ENCODE results near the gene NEK7. TPM values are rescaled to one million over a fixed set of nuclear protein-coding genes. Genes with fewer than 3 reads are reported as not detected.
"Not testable (repeated sequence)": the region's sequence is repeated elsewhere in the genome, so short reads cannot be mapped to it uniquely, and the experiment has no call there.

The NEK7 gene
- polyA plus RNA-seq, 1 donor, result 49.7 TPM

- DNase-seq, result no peak
These were observed 46.6 kb downstream of the NEK7 start for GRCh38 chr1:198203434-198203833.

GRCh38 chr1:198205016-198205684, 48.4 kb downstream of the NEK7 start:
- DNase-seq, result no peak

GRCh38 chr1:198206292-198206691, 49.5 kb downstream of the NEK7 start:
- DNase-seq, result no peak

- DNase-seq, result no peak
These were observed 54.9 kb downstream of the NEK7 start for GRCh38 chr1:198211696-198212095.

GRCh38 chr1:198212126-198212525, 55.3 kb downstream of the NEK7 start:
- no peak for DNase-seq

- DNase-seq, result no peak
These were observed 55.9 kb downstream of the NEK7 start for GRCh38 chr1:198212675-198213074.

GRCh38 chr1:198214924-198215323, 58.1 kb downstream of the NEK7 start:
- DNase-seq, result no peak

- no peak for DNase-seq
These were observed 63.6 kb downstream of the NEK7 start for GRCh38 chr1:198220428-198220827.

GRCh38 chr1:198227010-198227409, 70.2 kb downstream of the NEK7 start:
- not testable (repeated sequence) for DNase-seq

GRCh38 chr1:198227454-198227853, 70.7 kb downstream of the NEK7 start:
- not testable (repeated sequence) for DNase-seq

- DNase-seq, result no peak
These were observed 72.1 kb downstream of the NEK7 start for GRCh38 chr1:198228925-198229324.

- DNase-seq, result no peak
These were observed 75.0 kb downstream of the NEK7 start for GRCh38 chr1:198231779-198232178.

- no peak for DNase-seq
These were observed 75.6 kb downstream of the NEK7 start for GRCh38 chr1:198232378-198232777.

GRCh38 chr1:198232940-198233675, 76.3 kb downstream of the NEK7 start:
- no peak for DNase-seq

- no peak for DNase-seq
These were observed 77.9 kb downstream of the NEK7 start for GRCh38 chr1:198234520-198235251.

- DNase-seq, result no peak
These were observed 81.3 kb downstream of the NEK7 start for GRCh38 chr1:198238121-198238520.

- no peak for DNase-seq
These were observed 84.8 kb downstream of the NEK7 start for GRCh38 chr1:198241553-198241952.

GRCh38 chr1:198244772-198245171, 88.0 kb downstream of the NEK7 start:
- no peak for DNase-seq

GRCh38 chr1:198245379-198245778, 88.6 kb downstream of the NEK7 start:
- no peak for DNase-seq

- no peak for DNase-seq
These were observed 89.5 kb downstream of the NEK7 start for GRCh38 chr1:198246337-198246736.

GRCh38 chr1:198253259-198253658, 96.5 kb downstream of the NEK7 start:
- no peak for DNase-seq

- no peak for DNase-seq
These were observed 96.9 kb downstream of the NEK7 start for GRCh38 chr1:198253668-198254067.

GRCh38 chr1:198254521-198254920, 97.7 kb downstream of the NEK7 start:
- DNase-seq, result no peak

Measured in left kidney (tissue), 2 donors.